SK-MEL-5 (cell line): ENCODE results near the gene APBB1IP. TPM values are rescaled to one million over a fixed set of nuclear protein-coding genes. Genes with fewer than 3 reads are reported as not detected.
"Not testable (repeated sequence)": the region's sequence is repeated elsewhere in the genome, so short reads cannot be mapped to it uniquely, and the experiment has no call there.

ENCODE experiments used
- DNase-seq: peaks from one replicate; pipeline ENCODE4 v3.0.0-alpha.2; 2016; ENCODE audit warnings: low read depth, low spot score
- in situ Hi-C: cut with HindIII; loops from 2 replicates; pipeline ENCODE4 v1.10.0; 2016; ENCODE audit warnings: low sequenced_read_pairs, high pct_unique_total_duplicates, low pct_unique_long_range_greater_than_20kb
- total RNA-seq: library from RNA; depleted of rRNA; stranded (reverse); fragments of >200 nt; shearing (Covaris generic); gene quantifications from 2 replicates; pipeline ENCODE4 v1.2.3, GENCODE V29; 2014

Gene APBB1IP
- total RNA-seq, 1 experiment from 2014 or later, result not detected

DNA sequence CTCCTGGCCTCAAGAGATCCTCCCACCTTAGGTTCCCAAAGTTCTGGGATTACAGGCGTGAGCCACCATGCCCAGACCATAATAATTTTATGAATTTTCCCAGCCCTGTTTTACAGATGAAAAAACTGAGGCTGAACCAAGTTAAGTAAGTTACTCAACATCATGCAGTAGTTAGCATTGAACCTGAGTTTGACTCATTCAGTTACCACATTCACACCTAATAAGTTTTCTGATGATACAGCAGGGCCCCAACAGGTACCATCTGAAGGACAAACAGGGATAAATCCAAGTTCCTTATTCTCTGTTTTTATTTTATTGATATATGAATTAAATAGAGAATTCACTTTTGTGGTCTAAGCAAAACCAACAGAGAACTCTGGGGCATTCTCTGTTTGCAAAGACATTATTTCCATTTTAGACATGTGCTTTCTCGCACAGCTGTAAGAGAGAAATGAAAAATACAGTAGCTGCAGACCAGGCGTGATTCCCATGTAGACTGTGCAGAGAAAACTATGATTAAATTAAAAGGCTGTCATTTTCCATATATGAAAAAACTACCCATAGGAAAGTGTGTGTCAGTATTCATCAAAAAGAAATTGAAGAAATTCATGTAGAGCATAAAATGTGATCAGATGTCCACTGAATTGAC is 26.6 kb downstream of the APBB1IP start:
- DNase-seq, result no peak
- in situ Hi-C loops, result no loop called here

DNA sequence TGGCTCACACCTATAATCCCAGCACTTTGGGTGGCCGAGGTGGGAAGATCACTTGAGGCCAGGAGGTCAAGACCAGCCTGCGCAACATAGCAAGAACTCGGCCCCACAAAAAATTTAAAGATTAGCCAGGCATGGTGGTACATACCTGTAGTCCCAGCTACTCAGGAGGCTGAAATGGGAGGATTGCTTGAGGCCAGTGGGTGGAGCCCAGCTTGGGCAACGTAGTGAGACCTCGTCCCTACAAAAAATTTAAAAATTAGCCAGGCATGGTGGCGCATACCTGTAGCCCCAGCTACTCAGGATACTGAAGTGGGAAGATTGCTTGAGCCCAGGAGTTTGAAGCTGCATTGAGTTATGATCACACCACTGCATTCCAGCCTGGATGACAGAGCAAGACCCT is 28.4 kb downstream of the APBB1IP start:
- DNase-seq, in situ Hi-C loops: not testable (repeated sequence)

DNA sequence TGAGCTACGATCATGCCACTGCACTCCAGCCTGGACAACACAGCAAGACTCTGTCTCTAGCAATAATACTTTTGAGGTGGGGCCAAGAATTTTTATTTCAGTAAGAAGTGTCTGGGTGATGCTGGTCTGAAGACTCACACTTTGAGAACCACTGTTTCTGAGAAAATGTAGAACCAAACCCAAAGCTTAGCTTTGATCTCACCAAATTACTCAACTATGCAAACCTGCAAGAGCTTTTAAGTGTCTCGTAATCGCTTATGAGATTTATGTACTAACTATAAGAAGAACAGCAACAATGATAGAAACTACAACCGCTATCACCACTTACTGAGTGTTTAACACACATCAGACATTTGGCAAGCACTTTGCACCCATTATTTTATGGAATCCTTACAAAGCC is 29.5 kb downstream of the APBB1IP start:
- DNase-seq, result no peak
- in situ Hi-C loops, result no loop called here

DNA sequence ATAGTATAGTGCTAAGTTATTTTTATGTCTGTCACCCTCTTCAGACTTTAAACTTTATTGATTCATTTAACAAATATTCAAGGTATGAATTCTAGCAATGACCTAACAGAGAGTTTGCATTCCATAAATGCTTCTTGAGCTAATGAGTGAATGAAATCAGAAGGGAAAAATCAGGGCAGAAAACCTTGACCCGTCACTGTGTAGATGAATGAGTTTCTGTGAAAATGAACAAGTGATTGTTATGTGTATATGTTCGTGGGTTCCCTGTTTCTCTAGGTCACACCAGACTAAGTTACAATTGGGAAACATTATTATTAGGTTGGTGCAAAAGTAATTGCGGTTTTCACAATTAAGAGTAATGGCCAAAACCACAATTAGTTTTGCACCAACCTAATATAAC is 30.1 kb downstream of the APBB1IP start:
- in situ Hi-C loops, result no loop called here
- no peak for DNase-seq

DNA sequence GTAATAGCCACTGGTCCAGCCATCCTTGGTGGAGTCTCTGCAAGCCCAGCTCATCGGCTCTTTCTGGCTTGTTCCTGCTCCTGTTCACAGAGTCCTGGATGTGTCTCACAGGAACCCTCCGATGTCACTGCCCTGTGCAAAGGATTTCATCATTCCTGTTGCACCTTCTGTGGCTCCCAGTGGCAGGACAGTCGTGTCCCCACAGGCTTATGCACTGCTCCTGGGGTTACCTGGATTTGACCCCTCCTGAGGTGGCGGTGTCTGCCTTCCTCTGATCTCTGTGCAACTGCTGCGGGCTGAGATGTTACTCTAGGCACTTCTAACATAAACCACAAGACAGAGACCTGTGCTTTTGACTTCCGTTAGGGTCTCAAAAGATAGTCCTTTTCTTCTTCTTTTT is 30.6 kb downstream of the APBB1IP start:
- in situ Hi-C loops, result no loop called here
- DNase-seq, result no peak

DNA sequence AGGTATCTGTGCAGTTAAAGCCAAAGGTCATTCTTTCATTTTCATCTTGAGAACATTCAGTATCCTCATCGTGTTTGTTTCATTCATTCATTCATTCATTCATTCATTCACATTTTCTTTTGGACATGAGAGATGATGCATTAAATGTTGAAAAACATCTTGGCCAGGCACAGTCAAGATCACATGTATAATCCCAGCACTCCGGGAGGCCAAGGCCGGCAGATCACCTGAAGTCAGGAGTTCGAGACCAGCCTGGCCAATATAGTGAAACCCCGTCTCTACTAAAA is 34.3 kb downstream of the APBB1IP start:
- in situ Hi-C loops, result no loop called here
- no peak for DNase-seq

DNA sequence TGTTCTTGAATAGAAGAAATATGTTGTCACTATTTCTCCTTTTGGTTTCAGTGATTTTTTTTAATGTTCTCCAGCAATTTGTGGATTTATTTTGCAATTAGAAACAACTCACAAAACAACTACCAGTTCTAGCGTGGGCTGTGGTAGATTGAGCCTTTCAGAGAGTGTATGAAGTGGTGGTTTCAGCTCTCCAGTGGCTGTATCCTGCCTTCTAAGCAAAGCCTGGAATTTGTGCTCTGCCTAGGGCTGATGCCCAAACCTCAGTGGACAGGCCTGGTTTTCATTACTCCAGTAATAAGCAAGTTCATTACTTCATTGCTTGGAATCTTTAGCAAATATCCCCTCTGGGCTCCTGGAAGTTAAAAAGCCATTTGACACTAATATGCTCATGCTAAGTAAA is 35.9 kb downstream of the APBB1IP start:
- in situ Hi-C loops, result no loop called here
- no peak for DNase-seq

DNA sequence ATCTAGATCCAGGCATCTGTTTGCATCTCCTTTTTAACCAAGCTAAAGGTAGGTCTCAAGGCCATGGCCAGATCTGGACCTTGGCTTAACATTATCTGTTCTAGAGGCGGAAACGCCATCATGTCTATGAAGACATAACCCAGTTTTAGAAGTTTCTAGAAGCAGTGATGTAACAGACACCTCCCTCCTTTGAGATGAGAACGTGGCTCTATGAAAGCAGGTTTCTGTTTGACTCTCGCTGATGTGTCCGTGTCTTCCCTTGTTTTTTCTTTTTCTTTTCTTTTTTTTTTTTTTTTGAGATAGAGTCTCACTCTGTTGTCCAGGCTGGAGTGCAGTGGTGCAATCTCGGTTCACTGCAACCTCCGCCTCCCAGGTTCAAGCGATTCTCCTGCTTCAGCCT is 36.7 kb downstream of the APBB1IP start:
- in situ Hi-C loops, DNase-seq: not testable (repeated sequence)

DNA sequence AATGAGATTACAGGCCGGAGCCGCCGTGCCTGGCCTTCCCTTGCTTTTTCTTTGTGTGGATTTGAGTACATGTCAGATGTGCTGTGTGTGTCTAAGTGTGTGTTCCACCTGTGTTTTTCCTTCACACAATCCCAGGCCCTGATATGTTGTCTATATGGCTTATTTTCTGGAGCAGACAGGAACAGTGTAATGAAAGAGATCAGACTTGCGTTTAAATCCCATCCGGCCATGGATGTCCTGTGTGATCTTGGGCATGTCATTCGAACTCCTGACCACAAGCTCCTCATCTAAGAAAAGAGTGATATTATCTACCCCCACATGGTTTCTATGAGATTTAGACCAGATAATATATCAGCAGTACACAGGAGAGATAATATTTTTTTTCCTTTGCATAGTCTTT is 37.2 kb downstream of the APBB1IP start:
- in situ Hi-C loops, result no loop called here
- no peak for DNase-seq

DNA sequence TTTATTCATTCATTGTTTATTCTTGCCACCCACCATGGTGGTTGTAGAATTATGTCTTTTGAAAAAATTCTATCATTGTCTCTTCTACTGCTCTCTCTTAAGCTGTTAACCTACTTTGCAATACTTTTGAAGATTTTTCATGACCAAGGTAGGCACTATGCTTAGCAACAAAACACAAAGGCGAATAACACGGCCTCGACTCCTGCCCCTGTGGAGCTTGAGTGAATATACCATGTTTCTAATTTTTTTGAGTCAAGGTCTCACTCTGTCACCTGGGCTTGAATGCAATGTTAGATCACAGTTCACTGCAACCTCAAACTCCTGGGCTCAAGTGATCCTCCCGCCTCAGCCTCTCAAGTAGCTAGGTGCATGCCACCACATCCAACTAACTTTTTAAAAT is 39.4 kb downstream of the APBB1IP start:
- no peak for DNase-seq
- in situ Hi-C loops, result no loop called here

DNA sequence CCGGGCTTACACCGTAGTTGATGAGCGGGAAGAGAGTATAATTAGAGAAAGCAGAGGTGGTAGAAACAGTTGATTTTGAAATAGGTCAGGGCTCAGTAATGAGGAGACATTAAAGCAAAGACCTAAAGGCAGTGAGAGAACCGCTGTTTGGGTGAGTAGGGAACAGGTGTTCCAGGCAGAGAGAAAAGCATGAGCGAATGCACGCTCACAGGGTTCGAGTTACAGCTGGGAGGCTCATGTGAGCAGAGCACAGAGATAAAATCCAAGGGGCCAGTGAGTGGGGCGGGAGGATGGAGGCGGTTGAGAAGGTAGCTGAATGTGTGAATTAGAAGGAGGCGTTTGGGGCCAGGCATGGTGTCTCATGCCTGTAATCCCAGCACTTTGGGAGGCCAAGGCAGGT is 39.9 kb downstream of the APBB1IP start:
- DNase-seq, result no peak
- in situ Hi-C loops, result no loop called here

DNA sequence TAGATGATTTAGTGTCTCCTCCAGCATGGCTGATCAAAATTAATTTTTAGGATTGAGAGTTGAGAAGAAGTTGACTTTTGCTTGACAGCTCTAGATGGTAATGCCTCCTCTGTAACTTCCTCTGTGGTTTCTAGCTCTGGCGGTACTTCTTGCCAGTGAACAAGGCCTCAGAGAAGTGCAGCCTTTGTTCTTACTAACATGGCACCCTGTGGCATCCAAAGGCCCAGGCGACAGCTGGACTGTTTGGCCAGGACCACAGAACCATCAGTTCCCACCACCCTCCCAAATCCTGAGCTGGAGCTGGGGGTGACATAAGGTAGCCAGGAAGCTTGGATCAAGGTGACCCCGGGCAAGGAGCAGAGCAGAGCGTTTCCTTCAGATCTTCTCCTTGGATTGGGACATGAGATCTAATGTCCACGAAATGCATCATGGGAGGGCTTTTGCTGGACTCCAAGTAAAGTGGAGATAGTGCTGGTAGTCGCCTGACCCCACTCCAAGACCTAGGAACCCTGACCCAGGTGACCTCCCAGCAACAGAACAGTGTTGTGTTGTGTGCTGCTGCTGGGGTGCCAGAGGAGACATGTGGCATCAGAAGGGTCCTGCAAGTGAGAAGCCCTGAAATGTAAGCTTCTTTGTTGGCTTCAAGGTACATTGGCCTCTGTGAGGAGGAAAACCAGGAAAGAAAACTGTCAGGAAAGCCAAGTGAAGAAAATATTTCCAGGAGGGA is 41.8 kb downstream of the APBB1IP start:
- in situ Hi-C loops, result no loop called here

DNA sequence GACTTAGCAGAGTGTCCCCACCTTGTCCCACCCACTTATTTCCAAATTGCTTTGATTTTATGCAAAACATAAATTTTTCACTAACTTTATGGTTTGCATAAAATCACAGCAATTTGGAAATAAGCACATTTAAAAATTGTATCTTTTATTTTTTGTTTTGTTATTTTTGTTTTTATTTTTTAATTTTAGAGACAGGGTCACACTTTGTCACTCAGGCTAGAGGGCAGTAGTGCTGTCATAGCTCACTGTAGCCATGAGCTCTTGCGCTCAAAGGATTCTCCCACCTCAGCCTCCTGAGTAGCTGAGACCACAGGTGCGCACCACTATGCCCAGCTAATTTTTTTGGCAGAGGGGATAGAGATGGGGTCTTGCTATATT is 43.2 kb downstream of the APBB1IP start:
- DNase-seq, result no peak
- in situ Hi-C loops, result no loop called here

More for the DNA sequence above, 41.8 kb downstream of the APBB1IP start:
- no peak for DNase-seq

DNA sequence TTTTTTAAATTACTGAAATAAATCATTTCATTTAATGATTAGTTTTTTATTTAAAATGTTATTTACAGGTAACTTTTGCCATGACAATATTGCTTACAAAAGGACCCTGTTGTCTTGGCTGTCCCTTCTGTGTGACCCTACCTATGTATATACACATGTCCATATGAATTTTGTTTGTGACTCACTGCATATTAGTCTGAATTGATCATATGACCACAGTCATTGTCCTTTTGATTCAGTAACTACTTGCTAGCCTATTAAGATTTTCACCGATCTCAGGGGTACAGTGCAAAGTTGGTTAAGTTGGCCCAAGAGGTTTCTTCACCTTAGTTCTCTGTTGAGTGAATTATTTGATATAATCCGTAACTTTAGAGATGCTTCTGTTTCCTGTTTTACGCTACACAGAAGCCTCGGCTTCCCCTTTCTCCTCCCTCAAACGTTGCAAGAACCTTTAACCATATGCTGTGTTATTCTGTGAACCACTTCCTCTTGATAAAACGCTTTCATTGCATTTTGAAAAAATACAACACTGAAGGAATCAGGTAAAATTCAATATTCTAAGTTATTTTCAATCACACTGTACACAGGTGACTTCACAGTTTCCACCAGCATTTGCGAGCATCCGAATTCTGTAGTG is 43.9 kb downstream of the APBB1IP start:
- in situ Hi-C loops, result no loop called here
- no peak for DNase-seq

DNA sequence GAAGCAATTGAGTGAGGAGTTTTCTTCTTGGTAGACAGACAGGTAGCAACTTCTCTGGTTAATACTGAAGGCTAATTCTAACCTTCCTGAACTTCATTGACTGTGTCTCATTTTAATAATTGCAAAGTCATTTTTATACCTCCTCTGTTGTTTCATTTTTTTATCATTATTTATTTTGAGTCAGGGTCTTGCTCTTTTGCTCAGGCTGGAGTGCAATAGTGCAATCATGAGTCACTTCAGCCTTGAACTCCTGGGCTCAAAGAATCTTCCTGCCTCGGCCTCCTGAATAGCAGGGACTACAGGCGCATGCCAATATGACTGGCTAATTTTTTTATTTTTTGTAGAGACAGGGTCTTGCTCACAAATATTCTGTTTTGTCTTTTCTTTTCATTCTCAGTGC is 45.4 kb downstream of the APBB1IP start:
- DNase-seq, result no peak
- in situ Hi-C loops, result no loop called here

DNA sequence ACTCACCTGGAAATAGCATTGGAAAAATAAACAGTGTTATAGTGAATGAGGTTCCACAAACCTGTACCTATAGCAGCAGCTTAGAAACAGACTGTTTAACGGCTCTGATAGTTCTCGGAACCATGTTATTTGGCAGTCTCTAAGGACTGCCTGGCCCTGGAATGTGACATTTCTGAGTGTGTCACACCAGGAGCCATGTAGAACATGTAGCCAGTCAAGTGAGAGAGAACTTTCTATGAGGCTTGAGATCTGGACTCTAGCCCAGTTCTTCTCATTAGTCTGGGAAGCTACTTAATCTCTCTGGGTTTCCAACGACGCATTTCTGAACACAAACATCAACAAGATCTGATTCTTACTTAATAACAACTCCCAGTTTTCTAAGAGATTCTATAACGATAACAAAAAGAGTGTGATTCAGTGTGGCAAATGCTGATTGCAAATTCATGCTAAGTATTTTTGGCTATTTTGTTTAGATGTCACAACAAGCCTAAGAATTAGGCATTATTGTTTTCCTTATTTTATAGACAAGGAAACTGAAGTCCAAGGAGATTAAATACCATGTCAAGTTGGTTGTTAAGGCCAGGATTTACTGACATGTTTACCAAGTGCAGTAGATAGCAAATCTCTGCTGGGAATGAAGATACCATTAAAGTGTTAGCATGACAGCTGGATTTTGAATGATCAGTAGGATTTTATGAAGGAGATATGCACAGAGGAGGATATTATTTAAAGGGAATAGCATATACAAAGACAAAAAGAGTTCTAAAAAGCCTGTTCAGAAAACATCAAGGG is 47.2 kb downstream of the APBB1IP start:
- in situ Hi-C loops, result no loop called here
- no peak for DNase-seq

DNA sequence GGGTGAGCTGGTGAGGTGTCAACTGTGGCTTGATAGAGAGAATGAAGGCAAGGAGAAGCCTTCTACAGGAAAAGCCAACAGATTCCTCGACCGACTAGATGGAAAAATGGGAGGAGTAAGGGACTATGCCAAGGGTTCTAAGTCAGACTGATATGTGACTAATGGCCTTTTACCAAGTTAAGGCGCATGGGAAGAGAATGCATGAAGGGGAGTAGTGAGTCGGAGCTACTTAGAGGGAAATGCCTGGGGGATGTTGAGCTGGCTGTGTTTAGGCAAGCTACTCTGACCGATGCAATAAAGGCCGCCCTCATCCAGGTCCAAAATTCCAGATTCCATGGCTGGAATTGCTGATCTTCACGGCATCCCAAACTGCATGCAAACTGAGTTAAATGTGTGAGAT is 48.2 kb downstream of the APBB1IP start:
- in situ Hi-C loops, result no loop called here
- no peak for DNase-seq

DNA sequence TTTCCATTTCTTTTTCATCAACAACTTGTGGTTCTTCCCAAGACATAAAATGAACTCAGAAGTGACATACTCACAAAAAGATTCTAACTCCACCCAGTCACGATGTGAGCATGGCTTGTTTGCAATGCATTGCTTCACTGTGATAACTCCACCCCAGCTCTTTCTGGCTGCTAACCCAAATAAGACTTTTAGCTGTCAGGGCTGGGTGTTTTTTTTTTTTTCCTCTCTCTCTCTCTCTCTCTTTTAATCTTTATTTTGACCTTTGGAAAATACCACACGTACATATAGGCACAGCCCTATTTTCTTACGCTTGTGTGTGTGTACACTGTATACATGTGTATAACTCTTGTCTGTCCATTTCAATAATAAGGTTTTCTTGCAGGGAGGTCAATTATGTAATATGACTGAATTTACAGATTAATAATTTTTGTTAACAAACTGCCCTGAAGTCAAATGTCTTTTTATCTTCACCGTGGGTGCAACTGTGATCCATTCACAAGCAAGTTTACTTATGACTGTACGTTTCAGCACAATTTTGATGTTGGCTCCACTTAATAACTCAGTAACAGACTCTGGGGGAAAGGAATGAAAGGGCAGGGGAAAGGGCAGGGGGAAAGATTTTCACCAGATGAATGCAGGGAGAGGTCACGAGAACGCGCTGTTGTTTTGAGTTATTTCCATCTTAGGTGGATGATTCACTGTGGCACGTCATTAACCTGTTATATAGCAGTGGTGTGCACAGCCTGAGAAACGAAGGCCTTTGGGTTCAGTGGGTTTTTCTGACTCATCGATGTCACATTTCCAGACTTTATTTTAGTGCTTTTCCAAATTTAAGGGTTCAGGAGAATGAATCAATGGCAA is 49.1 kb downstream of the APBB1IP start:
- DNase-seq, result peak; percentile 61
- in situ Hi-C loops, result no loop called here
